ENCODE results near the gene SIL1. TPM values are rescaled to one million over a fixed set of nuclear protein-coding genes. Genes with fewer than 3 reads are reported as not detected.
"Not testable (repeated sequence)": the region's sequence is repeated elsewhere in the genome, so short reads cannot be mapped to it uniquely, and the experiment has no call there.

SIL1 gene
- total RNA-seq, 2 donors from 2014 or later: 42.8 to 55.1 TPM

DNA sequence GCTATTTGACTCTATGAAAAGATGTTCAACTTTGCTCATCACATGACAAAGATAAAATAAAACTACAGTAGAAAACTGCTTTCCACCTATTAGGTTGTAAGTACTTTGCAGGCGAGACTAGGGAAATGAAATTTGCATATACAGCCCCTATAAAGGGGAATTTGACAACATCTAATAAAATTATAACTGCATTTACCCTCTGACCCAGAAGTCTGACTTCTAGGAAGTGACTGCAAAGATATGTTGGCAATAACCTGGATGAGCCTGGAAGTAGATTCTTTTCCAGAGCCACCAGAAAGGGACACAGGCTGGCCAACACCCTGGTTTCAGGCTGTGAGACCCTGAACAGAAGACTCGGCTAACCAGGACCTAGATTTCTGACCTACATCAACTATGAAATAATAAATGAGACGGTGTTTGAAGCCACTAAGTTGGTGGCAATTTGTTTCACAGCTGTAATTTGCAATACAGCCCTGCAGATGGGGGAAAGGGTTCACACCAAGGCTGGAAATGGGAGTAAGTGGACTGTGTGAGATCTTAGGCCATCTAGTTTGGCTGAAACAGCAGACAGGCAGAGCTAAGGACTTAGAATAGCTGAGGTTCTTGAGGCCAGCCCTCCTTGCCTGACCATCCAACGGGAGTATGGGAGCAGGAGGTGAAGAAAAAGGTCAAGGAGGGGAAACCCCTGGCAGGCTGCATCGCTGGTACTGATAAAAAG is 106.6 kb downstream of the SIL1 start:
- DNase-seq (ENCODE audit: low spot score): no peak
- intact Hi-C loops (cut with DNase I): loop anchor here (5.0 kb wide), 2 partner anchors 161 to 171 kb away; no protein-coding TSS in a partner anchor

GRCh38 chr5:139090581-139090980 is 107.6 kb downstream of the SIL1 start:
- no peak for DNase-seq (ENCODE audit: low spot score)
- intact Hi-C loops (cut with DNase I): loop anchor here (5.0 kb wide), 2 partner anchors 162 to 172 kb away; no protein-coding TSS in a partner anchor

DNA sequence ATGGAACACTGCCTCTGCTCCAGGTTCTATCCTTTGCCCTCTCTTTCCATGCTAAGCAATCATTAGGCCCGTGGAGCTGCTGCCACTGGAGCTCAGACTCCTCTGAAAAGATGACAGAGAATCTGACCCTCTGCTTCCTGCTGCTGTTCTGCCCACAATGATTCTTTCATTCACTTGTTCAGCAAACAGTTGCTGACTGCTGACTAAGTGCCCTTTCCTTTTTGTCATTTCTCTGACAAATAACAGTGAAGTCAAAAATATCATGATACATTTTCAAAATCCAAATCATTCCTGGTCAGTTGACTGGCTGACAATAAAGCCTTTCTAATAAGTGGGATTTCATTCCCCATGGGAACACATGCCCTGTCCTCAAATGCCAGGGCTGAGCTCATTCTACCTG is 110.1 kb downstream of the SIL1 start:
- DNase-seq (ENCODE audit: low spot score): no peak
- intact Hi-C loops (cut with DNase I): no loop called here

DNA sequence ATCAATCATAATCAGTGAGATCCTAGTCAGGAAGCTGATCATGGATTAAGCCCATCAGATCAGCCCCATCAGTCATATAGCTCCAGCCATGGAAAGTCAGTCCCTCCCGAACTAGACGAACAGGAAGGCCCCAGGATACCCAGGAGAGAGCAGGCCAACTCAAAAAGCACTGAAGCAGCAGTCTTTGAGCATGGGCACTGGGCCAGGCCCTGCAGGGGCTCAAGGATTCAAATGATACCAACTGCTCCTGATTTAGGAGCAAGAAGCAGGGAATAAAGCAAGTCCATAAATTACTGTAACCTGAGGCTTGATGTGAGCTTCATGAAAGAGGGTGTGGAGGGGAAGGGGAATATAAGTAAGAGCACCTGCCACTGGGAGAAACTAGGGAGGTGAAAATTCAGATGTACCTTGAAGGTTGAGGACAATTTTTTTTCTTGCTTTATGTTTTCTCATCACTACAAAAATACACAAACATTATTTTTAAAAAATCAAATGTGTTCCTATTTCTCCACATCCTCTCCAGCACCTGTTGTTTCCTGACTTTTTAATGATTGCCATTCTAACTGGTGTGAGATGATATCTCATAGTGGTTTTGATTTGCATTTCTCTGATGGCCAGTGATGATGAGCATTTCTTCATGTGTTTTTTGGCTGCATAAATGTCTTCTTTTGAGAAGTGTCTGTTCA is 115.2 kb downstream of the SIL1 start:
- intact Hi-C loops (cut with DNase I): no loop called here
- DNase-seq (ENCODE audit: low spot score): no peak

- no peak for DNase-seq (ENCODE audit: low spot score)
- intact Hi-C loops (cut with DNase I): no loop called here
Observed at GRCh38 chr5:139079991-139080610, 118.1 kb downstream of the SIL1 start.

DNA sequence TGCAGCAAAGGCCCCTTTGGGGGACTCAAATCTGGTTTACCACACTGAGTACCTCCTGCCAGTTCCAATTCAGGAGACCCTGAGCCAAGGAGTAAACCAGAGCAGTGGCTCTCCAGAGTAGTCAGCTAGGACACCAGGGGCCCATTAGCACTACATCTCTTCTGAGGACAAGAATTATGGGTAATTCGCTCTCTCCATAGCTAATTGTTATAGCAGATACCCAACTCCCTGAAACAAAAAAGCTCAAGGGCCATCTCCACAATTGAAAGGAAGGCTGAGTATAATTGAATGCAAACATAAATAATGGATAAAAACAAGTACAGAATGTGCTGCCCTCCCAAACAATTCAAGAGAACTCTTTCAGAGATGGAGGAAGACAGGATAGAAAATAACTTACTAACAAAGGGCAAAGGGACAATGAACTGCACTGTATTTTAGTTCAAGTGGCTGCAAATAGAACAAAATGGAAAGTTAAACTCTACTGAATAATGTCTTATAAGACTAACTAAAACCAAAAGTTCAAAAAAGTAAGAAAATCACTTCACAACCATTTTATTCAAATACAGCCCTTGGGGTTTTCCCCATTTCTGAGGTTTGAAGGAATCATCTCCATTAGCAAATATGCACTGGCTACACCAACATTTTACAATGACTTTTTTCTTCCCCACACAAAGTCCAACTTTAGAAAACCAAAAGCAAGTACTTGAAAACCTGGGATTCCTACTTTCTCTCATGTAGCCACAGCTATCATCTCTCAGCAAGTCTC is 118.8 kb downstream of the SIL1 start:
- no peak for DNase-seq (ENCODE audit: low spot score)
- intact Hi-C loops (cut with DNase I): no loop called here

DNA sequence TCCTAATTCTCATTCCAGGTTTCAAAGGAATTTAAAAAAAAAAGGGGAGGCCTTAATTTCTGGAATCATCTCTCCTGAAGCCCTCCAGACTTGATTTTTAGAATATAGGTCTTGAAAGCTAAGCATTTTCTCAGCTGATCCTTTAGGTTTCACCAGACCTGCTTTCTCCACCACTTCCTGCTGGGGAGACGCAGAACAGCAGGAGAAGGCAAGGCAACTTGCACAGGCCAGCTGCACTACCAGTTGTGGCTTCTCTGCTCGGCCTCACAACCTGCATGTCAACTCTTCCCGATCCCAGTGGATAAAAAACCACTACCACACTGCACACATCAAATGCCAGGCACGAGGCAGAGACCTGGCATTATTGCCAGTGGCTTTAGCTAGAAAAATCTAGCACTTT is 119.8 kb downstream of the SIL1 start:
- intact Hi-C loops (cut with DNase I): no loop called here
- DNase-seq (ENCODE audit: low spot score): no peak

DNA sequence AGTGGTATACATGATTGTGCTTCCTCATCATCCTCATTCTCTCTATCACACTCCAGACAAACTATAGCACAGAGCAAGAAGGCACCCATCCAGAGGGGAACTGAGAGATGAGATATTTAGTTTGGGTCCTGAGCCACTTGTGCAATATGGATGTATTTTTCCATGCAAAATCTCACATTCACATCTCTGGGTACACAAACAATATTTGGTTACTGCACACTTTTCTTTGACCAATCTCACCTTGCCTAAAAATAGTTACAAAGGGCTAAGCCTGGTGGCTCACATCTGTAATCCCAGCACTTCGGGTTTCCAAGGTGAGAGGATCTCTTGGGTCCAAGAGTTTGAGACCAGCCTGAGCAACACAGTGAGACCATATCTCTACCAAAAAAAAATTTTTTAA is 120.3 kb downstream of the SIL1 start:
- intact Hi-C loops (cut with DNase I): no loop called here
- no peak for DNase-seq (ENCODE audit: low spot score)

DNA sequence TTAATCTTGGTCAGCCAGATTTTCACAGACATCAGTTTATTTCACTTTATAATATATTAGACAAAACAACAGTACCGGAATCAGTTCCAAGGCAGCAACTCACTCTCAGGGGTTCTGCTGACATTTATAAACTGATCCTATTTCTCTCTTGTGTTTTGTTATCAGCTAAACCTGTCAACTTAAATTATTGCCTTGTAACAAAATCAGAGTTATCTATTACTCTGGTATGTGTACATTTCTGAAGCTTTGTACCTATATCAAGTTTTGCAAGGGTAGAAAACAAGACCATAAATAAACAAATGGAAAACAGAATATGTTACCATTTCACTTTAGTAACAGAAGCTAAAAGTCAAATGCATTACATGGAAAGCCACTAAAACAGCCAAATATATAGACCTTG is 122.1 kb downstream of the SIL1 start:
- intact Hi-C loops (cut with DNase I): no loop called here
- no peak for DNase-seq (ENCODE audit: low spot score)

DNA sequence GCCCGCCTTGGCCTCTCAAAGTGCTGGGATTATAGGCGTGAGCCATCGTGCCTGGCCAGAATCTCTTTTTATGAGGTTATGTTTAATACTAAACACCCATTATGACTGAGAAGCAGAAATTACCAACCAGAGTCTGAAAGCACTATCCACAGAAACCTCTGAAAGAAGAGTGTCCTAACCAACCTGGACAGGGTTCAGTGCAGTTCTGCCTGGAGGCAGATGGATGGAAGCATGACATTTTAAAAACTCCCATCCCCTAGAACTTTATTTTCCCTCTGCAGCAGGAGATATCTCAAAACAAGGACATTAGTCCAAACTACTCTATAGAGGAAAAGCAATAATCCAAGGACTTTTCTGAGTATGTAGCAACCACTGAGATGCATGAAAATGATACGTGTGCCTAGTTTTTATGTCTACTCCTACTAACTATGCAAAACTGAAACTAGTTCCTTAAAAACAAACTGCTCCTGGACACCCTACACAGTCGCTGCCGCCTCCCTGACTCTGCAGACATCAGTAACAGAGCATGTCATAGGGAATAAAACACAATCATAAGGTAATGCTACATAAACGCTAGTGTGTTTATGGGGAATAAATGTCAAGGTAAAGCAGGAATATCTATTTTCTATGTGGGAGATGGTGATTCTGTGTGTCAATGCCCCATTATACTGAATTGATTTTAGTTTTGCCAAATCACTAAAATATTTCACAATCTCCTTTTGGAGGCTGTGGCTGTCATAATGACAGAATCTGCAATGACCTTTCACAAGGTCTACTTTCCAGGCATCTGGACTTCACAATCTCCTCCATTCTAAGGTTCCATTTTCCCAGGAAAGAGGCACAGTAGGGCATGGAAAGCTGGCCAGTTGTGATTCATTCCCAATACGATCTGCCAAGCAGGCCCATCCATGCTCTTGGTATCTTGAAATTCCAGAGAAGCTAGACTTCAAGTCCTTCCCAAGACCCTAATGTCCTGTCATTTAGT is 122.8 kb downstream of the SIL1 start:
- no peak for DNase-seq (ENCODE audit: low spot score)
- intact Hi-C loops (cut with DNase I): no loop called here

DNA sequence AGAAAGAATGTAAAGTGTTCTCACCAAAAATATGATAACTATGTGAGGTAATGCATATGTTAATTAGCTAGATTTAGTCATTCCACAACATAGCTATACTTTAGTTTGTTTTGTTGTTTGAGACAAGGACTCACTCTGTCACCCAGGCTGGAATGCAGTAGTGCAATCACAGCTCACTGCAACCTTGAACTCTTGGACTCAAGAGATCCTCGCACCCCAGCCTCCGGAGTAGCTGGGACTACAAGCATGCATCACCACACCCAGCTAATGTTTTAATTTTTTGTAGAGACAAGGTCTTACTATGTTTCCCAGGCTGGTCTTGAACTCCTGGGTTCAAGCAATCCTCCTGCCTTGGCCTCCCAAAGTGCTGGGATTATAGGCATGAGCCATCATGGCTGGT is 124.2 kb downstream of the SIL1 start:
- intact Hi-C loops (cut with DNase I): loop anchor here in 1 of 2 donors (5.0 kb wide), 1 partner anchor 62 kb away; no protein-coding TSS in a partner anchor

DNA sequence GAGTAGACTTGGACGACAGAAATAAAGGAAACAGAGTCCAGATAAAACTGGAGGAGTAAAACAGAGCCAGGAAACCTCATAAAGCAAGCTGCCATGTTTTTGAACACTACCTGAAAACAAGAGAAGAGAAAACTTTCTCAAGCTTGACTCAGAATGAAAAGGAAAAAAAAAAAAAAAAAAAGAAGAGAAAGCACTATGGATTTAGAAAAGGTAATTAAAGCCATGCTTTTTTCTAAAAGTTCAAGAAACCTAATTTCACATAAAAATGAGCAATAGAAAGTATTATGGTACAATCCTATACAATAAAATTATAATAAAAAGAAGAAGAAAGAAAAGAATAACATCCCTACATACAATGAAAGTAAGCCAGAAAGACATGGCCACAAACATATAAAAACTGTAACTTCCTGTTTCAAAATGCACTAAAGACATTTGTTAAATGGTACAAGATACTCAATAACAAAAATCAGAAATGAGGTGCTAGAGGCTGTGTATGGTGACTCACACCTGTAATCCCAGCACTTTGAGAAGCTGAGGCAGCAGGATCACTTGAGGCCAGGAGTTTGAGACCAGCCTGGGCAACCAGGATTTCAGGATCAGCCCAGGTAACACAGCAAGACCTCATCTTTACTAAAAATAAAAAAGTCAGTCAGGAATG is 129.5 kb downstream of the SIL1 start:
- intact Hi-C loops (cut with DNase I): no loop called here
- DNase-seq (ENCODE audit: low spot score): no peak

More for the DNA sequence above, 124.2 kb downstream of the SIL1 start:
- not testable (repeated sequence) for DNase-seq (ENCODE audit: low spot score)

- DNase-seq (ENCODE audit: low spot score): no peak
- intact Hi-C loops (cut with DNase I): no loop called here
Observed at GRCh38 chr5:139068060-139068459, 130.1 kb downstream of the SIL1 start.

GRCh38 chr5:139065306-139065705 is 132.9 kb downstream of the SIL1 start:
- intact Hi-C loops (cut with DNase I): no loop called here
- no peak for DNase-seq (ENCODE audit: low spot score)

DNA sequence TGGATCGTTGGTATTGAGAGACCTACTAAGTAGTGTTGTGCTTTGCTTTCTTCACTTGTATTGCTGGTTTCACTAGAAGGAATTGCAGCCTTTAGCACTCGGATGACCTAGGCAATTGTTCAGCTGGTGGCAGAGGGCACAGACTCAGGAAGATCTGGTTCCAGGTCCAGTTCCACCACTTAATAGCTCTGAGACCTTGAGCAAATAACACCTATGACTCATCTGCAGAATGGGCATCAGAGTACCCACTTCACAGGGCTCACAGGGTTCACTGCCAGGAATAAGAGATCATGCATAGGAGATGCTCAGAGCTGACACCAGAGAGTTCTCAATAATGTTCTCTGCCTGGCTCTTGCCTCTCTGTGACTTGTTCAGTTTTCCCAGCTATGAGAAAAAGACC is 133.6 kb downstream of the SIL1 start:
- DNase-seq (ENCODE audit: low spot score): no peak
- intact Hi-C loops (cut with DNase I): no loop called here

DNA sequence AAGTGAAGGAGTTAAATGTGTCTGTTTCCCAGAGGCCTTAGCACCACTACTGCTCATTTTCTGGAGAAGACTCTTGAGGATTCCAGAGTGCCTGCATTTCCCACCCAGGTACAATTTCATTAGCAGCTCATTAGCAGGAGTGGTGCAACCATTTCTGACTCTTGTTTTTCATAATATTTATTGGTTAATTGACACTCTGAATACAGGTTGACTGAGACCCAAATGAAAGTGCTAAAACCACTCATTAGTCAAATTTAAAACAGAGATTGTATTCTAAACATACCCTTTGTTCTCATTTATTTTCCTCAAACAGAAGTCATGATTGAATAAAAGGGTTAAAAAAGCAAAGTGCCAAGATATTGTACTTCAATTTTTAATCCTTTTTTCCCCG is 134.5 kb downstream of the SIL1 start:
- intact Hi-C loops (cut with DNase I): no loop called here
- DNase-seq (ENCODE audit: low spot score): no peak

- DNase-seq (ENCODE audit: low spot score): no peak
- intact Hi-C loops (cut with DNase I): no loop called here
Observed at GRCh38 chr5:139062910-139063663, 135.1 kb downstream of the SIL1 start.
